Esophagus (tissue), 2 donors: Measurements from ENCODE around the gene S100A4. TPM values are rescaled to one million over a fixed set of nuclear protein-coding genes. Genes with fewer than 3 reads are reported as not detected.

ENCODE experiments used
- H3K27ac ChIP-seq, 2 donors: one replicate each; pipeline ENCODE4 v1.5.1; 2013; ENCODE audit warnings: low read depth in 2 of 2, mild to moderate bottlenecking in 2 of 2, inconsistent platforms in 1 of 2, low read length in 1 of 2, moderate library complexity in 1 of 2
- H3K27me3 ChIP-seq, 2 donors: one replicate each; pipeline ENCODE4 v1.6.1; 2013; ENCODE audit warnings: low read length in 2 of 2, control low read depth in 1 of 2, mild to moderate bottlenecking in 1 of 2; ENCODE audit not compliant: insufficient read depth in 2 of 2, control insufficient read depth in 1 of 2
- H3K36me3 ChIP-seq, 2 donors: one replicate each; pipeline ENCODE4 v1.6.1; 2013; ENCODE audit warnings: low read length in 1 of 2; ENCODE audit not compliant: control insufficient read depth in 2 of 2, insufficient read depth in 2 of 2
- H3K4me1 ChIP-seq, 2 donors: one replicate each; pipeline ENCODE4 v1.6.1; 2013; ENCODE audit warnings: low read length in 1 of 2; ENCODE audit not compliant: control insufficient read depth in 2 of 2, insufficient read depth in 2 of 2
- H3K4me3 ChIP-seq, 2 donors: one replicate each; pipeline ENCODE4 v1.5.1; 2013; ENCODE audit warnings: low read length in 2 of 2, mild to moderate bottlenecking in 2 of 2, low read depth in 1 of 2, moderate library complexity in 1 of 2
- H3K9me3 ChIP-seq, 2 donors: one replicate each; pipeline ENCODE4 v1.6.1; 2013; ENCODE audit warnings: mild to moderate bottlenecking in 2 of 2, low read depth in 1 of 2, low read length in 1 of 2, moderate library complexity in 1 of 2; ENCODE audit not compliant: control insufficient read depth in 2 of 2, insufficient read depth in 1 of 2
- WGBS, 2 donors: extraction: QIAGEN DNeasy Blood & Tissue Kit; methylation state at CpG; one replicate each; pipeline ENCODE4 v1.1.7; 2013; 5-methylcytosine and 5-hydroxymethylcytosine counted together
- polyA plus RNA-seq, 2 donors: library from polyadenylated mRNA; stranded (reverse); fragments of 200-250 nt; gene quantifications; one replicate each; pipeline ENCODE4 v1.2.3, GENCODE V29; 2013
- donor health status: healthy with polysubstance abuse.
- donor health status: Bipolar disorder and iron deficiency.

Gene S100A4
- polyA plus RNA-seq, 2 donors: 145 to 249 TPM

DNA sequence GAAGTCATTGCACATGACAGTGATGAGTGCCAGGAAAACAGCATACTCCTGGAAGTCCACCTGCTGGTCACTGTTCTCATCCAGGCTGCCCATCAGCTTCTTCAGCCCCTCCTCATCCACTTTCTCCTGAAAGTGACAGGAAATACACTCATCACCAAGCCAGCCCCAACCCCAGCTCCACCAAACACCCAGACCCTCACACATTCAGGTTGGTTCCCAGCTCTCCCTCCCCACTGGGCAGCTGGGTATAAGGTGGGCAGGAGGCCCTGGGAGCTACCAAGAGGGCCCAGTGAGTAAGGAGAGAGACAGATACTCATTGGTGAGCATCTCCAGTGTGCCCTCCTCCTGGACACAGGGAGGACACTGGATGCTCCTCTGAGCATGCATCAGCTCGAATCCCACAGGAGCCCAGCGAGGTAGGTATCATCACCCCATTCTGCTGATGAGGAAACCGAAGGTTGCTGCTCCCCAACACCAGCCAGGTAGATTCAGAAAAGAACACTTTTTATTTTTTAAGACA lies 15.9 kb upstream of the S100A4 start:
- WGBS, 2 donors: 80 to 89% methylated on average over 3 of the region's 3 CpGs
- Histone ChIP-seq H3K27me3 (no peaks in the 10 kb centered on the region), H3K4me1 (peaks cover 0 to 6% of the 10 kb centered on the region in 2 donors), H3K9me3 (no peaks in the 10 kb centered on the region), H3K4me3 (no peak overlapping the region), H3K27ac (peak overlapping the region in 1 of 2 donors; percentile 70), H3K36me3 (peaks cover 0 to 10% of the 10 kb centered on the region in 2 donors)

GRCh38 chr1:153560771-153561465 lies 15.3 kb upstream of the S100A4 start:
- Histone ChIP-seq H3K4me1 (peaks cover 0 to 6% of the 10 kb centered on the region in 2 donors), H3K27ac (peak overlapping the region in 1 of 2 donors; percentile 70), H3K36me3 (peaks cover 0 to 10% of the 10 kb centered on the region in 2 donors), H3K27me3 (no peaks in the 10 kb centered on the region), H3K9me3 (no peaks in the 10 kb centered on the region), H3K4me3 (no peak overlapping the region)
- 76 to 81% methylated on average over 10 of the region's 10 CpGs for WGBS, 2 donors

DNA sequence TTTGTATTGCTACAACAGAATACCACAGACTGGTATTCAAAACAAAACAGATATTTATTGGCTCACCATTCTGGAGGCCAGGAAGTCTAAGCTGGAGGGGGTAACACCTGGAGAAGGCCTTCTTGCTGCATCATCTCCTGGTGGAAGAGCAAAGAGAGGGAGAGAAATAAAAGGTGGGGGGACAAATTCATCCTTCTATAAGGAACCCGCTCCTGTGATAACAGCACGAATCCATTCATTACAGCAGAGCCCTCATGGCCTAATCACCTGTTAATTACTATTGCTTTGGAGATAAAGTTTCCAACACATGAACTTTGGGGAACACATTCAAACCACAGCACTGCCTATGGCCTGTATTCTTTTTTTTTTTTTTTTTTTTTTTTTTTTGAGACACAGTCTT lies 14.6 kb upstream of the S100A4 start:
- H3K4me3 ChIP-seq: no peak overlapping the region
- 66 to 87% methylated on average over 2 of the region's 2 CpGs for WGBS, 2 donors
- H3K4me1 ChIP-seq: no peaks in the 10 kb centered on the region
- no peaks in the 10 kb centered on the region for H3K9me3 ChIP-seq
- peaks cover 0 to 10% of the 10 kb centered on the region in 2 donors for H3K36me3 ChIP-seq
- no peaks in the 10 kb centered on the region for H3K27me3 ChIP-seq
- no peak overlapping the region for H3K27ac ChIP-seq

GRCh38 chr1:153557877-153558276 lies 12.3 kb upstream of the S100A4 start:
- no peak overlapping the region for H3K4me3 ChIP-seq
- H3K36me3 ChIP-seq: peaks cover 0 to 8% of the 10 kb centered on the region in 2 donors
- H3K4me1 ChIP-seq: peaks cover 3 to 13% of the 10 kb centered on the region in 2 donors
- H3K9me3 ChIP-seq: no peaks in the 10 kb centered on the region
- peak overlapping the region; percentile 5 to 58 for H3K27ac ChIP-seq
- WGBS, 2 donors: 77 to 80% methylated on average over 3 of the region's 3 CpGs
- no peaks in the 10 kb centered on the region for H3K27me3 ChIP-seq

- WGBS, 2 donors: 98 to 100% methylated on average over 1 of the region's 1 CpG
- Histone ChIP-seq H3K9me3 (no peaks in the 10 kb centered on the region), H3K27me3 (no peaks in the 10 kb centered on the region), H3K4me3 (no peak overlapping the region), H3K27ac (no peak overlapping the region), H3K36me3 (peaks cover 0 to 4% of the 10 kb centered on the region in 2 donors), H3K4me1 (peaks cover 3 to 13% of the 10 kb centered on the region in 2 donors)
Observed at GRCh38 chr1:153556348-153556747, 10.7 kb upstream of the S100A4 start.

GRCh38 chr1:153553830-153554541 lies 8.4 kb upstream of the S100A4 start:
- Histone ChIP-seq H3K27me3 (no peaks in the 10 kb centered on the region), H3K36me3 (peaks cover 0 to 4% of the 10 kb centered on the region in 2 donors), H3K27ac (peak overlapping the region; percentile 72 to 87), H3K4me1 (peaks cover 11 to 31% of the 10 kb centered on the region in 2 donors), H3K9me3 (no peaks in the 10 kb centered on the region), H3K4me3 (no peak overlapping the region)
- WGBS, 2 donors: 28 to 60% methylated on average over 2 of the region's 2 CpGs

GRCh38 chr1:153553096-153553495 lies 7.5 kb upstream of the S100A4 start:
- no peak overlapping the region for H3K4me3 ChIP-seq

GRCh38 chr1:153552335-153552734 lies 6.7 kb upstream of the S100A4 start:
- no peak overlapping the region for H3K27ac ChIP-seq
- peaks cover 21 to 46% of the 10 kb centered on the region in 2 donors for H3K4me1 ChIP-seq
- 86 to 93% methylated on average over 8 of the region's 8 CpGs for WGBS, 2 donors
- no peaks in the 10 kb centered on the region for H3K9me3 ChIP-seq
- H3K27me3 ChIP-seq: no peaks in the 10 kb centered on the region
- no peak overlapping the region for H3K4me3 ChIP-seq
- H3K36me3 ChIP-seq: peaks cover 4% of the 10 kb centered on the region in 2 donors

More at GRCh38 chr1:153553096-153553495, 7.5 kb upstream of the S100A4 start:
- WGBS, 2 donors: 88 to 92% methylated on average over 12 of the region's 12 CpGs
- no peaks in the 10 kb centered on the region for H3K27me3 ChIP-seq
- peak overlapping the region; percentile 72 to 87 for H3K27ac ChIP-seq
- H3K9me3 ChIP-seq: no peaks in the 10 kb centered on the region
- H3K36me3 ChIP-seq: peaks cover under 1 to 4% of the 10 kb centered on the region in 2 donors
- H3K4me1 ChIP-seq: peaks cover 16 to 40% of the 10 kb centered on the region in 2 donors

GRCh38 chr1:153550827-153551500 lies 5.4 kb upstream of the S100A4 start:
- peaks cover 27 to 56% of the 10 kb centered on the region in 2 donors for H3K4me1 ChIP-seq
- H3K27ac ChIP-seq: peak overlapping the region; percentile 26 to 72
- no peaks in the 10 kb centered on the region for H3K27me3 ChIP-seq
- WGBS, 2 donors: 66 to 68% methylated on average over 10 of the region's 10 CpGs
- peaks cover 4% of the 10 kb centered on the region in 2 donors for H3K36me3 ChIP-seq
- no peak overlapping the region for H3K4me3 ChIP-seq
- no peaks in the 10 kb centered on the region for H3K9me3 ChIP-seq
